HT-29 (cell line): Measurements from ENCODE around the gene PIK3C2G. TPM values are rescaled to one million over a fixed set of nuclear protein-coding genes. Genes with fewer than 3 reads are reported as not detected.
A peak's percentile ranks its signal among the peaks of the same experiment; 100 is the strongest.
"Not testable (repeated sequence)": the region's sequence is repeated elsewhere in the genome, so short reads cannot be mapped to it uniquely, and the experiment has no call there.

Experiments
- DNase-seq: peaks from one replicate; pipeline ENCODE4 v3.0.0-alpha.2; 2015; ENCODE audit warnings: low spot score
- total RNA-seq: library from RNA; depleted of rRNA; stranded (reverse); fragments of >200 nt; shearing (Covaris generic); gene quantifications from 2 replicates; pipeline ENCODE4 v1.2.3, GENCODE V29; 2014

Gene PIK3C2G
- total RNA-seq, 1 experiment from 2014 or later, result not detected

DNA sequence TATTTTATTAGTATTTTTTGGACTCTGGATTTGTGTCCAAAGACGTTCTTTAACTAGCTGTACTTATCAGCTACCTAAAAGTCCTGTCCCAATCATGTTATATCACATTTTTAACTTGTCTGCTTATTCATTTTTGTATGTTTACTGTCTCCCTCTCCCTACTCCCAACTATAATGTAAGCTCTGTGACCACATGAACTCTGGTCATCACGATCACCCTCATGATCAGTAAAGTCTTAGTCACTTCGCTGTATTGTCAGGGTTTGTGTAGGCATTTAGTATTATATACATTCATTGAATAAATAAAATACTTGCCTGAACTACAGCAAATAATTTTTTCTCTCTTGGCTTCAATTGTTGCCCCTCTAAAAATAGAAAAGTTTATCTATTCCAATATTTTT is 211.0 kb downstream of the PIK3C2G start:
- no peak for DNase-seq

- no peak for DNase-seq
Observed at GRCh38 chr12:18472806-18473205, 211.5 kb downstream of the PIK3C2G start.

DNA sequence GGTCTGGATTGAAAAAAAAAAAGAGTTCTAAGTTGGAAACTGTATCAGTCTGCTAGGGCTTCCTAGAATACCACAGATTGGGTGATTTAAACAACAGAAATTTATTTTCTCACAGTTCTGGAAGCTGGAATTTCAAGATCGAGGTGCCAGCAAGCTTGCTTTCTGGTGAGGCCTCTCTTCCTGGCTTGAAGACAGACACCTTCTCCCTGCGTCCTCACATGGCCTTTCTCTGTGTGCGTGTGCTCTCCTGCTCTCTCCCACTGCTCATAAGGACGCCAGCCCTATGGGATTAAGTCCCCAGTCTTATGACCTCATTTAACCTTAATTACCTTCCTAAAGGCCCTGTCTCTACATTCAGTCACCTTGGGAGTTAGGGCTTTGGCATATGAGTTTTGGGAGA is 215.5 kb downstream of the PIK3C2G start:
- DNase-seq, result no peak

- DNase-seq, result peak; percentile 7
Observed at GRCh38 chr12:18479256-18479655, 217.9 kb downstream of the PIK3C2G start.

GRCh38 chr12:18482601-18483120 is 221.3 kb downstream of the PIK3C2G start:
- DNase-seq, result no peak

- no peak for DNase-seq
Observed at GRCh38 chr12:18483698-18484325, 222.5 kb downstream of the PIK3C2G start.

DNA sequence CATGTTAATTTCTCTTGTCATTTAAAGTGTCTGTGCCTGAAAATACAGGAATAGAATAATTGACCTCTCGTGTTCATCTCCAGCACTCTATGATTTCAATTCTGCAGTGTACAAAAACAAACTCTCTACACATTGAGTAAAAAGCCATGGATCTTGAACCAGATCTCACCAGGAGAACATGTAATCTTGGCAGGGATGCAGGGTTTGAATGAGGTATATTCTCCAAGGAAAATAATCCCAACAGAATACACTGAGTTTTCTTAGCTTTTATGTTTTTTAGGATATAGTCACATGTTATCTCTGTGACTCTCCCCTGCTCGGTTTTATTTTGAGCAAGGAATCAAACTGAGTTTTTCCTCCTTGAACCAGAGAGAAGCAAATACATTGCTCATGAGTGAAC is 224.7 kb downstream of the PIK3C2G start:
- no peak for DNase-seq

GRCh38 chr12:18487509-18487908 is 226.2 kb downstream of the PIK3C2G start:
- no peak for DNase-seq

DNA sequence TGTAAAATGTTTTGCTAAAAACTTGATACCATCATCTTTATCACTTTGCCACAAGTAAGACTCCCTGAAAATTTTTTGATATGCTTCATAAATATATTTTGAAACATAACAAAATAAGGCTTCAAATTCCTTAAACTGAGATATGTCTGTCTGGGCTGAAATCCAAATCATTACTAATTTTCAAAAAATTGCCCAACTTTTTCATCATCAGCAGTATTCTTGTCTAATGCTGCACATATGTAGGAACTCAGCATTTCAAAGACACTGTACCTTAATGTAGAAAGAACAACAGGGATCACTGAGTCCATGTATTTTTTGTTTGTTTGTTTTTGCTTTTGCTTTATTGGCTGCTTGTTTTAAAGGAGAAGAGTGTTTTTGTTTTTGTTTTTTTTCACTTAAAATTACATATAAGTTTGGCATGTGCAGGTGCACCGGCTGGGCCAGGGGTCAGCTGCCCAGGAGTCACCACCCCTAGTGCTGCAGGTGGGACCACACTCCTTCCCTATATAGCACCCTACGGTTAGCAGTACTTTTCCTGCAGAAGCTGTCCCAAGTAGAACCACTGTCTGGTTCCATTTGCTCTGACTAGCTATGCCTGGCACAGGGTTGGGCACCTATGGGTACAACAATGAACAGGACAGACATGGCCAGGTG is 231.2 kb downstream of the PIK3C2G start:
- DNase-seq, result no peak

DNA sequence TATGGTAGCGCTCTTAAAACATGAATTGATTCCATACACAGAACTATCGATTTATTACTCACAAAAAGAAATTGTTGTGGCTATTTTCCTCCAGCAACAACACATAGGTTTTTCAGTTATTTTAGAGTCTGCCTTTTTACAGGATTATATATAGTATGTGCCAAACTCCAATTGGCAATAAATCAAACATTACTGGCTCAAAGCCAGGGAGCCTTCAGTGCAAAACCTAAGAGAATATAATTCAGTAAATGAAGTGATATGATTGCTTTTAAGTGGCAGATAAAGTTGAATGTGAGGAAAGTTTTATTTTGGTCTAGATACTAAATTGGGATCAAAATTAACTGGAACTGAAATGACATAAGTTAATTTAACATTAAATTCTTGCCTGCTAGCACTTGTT is 234.8 kb downstream of the PIK3C2G start:
- DNase-seq, result no peak

- not testable (repeated sequence) for DNase-seq
Observed at GRCh38 chr12:18500160-18500574, 238.8 kb downstream of the PIK3C2G start.

DNA sequence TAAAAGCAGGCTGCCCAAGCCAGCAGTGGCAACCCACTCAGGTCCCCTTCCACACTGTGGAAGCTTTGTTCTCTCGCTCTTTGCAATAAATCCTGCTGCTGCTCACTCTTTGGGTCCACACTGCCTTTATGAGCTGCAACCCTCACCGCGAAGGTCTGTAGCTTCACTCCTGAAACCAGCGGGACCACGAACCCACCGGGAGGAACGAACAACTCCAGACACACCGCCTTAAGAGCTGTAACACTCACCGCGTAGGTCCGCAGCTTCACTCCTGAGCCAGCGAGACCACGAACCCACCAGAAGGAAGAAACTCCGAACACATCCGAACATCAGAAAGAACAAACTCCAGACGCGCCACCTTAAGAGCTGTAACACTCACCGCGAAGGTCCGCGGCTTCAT is 239.4 kb downstream of the PIK3C2G start:
- not testable (repeated sequence) for DNase-seq

- peak; percentile 4 for DNase-seq
Observed at GRCh38 chr12:18502422-18502968, 241.2 kb downstream of the PIK3C2G start.

DNA sequence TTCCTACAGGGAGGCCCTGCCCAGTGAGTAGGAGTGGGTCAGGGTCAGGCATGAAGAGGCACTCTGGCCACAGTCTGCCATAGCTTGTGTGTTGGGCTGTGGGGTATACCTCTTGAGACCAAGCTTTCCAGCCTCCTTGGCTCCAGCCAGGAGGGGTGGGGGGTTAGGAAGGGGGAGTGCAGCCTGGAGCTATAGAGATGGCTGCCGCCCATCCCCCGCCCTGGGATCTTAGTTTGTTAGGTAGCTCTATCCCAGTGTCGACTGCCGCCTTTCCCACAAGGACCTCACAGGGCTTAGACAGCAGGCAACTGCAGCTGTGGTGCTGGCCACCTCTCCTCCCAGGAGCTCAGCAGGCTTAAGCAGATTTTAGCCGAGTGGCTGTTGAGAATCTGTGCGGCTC is 260.1 kb downstream of the PIK3C2G start:
- no peak for DNase-seq

GRCh38 chr12:18522806-18523205 is 261.5 kb downstream of the PIK3C2G start:
- DNase-seq, result no peak

GRCh38 chr12:18542497-18542896 is 281.2 kb downstream of the PIK3C2G start:
- not testable (repeated sequence) for DNase-seq

- no peak for DNase-seq
Observed at GRCh38 chr12:18546399-18546798, 285.1 kb downstream of the PIK3C2G start.

DNA sequence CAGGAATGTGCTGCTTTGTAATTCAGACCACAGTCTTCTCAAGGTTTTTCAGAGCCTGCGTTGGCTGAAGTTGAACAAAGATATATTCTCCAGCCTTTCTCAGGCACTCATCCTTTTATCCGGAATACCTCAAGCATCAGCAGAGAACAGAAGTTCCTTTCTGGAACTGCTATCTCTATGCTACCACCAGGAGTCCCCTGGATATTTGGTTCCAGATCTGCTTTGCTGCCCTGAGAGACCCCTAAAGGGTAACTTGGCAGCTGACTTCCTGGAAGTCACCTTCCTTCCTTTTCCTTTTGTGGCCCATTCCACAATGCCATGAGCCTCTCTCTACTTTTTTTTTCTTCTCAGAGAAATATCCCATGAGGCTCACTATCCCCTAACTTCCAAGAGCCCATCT is 288.3 kb downstream of the PIK3C2G start:
- no peak for DNase-seq

DNA sequence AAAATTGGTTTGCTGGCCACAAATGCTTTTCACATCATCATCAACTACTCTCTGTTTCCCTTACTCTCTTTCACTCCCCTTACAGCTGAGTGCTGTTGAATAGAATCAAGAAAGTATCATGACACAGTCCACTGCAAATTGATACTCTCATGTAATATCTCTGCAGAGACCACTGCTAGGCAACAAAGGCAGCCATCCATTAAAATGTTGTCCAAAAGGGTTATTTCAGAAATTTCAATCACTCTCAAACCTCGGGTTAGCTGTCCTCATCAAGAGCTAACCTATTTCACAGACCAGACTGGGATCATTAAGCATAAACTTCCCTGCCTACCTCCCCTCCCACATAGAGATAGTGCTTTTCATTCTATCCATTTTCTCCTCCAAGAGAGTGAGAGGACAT is 289.8 kb downstream of the PIK3C2G start:
- DNase-seq, result no peak

DNA sequence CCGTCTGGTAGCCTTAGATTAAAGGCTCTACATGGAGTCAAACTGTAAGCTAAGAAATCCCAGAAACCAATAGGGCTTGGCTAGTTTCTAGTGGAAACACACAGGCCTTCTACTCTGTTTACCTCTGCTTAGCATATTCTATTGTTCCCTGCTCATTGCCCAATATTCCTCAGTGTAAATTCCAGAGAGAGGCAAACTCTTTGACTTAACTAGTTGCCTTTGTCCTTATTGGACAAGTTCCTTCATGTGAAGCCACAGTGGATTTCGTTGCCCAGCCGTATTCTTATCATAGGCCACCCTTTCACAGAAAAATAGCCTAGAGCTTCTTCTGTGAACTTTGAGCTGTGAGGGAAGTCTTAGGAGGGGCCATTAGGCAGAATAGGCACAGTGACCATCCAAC is 290.4 kb downstream of the PIK3C2G start:
- no peak for DNase-seq

- peak; percentile 9 for DNase-seq
Observed at GRCh38 chr12:18552829-18553228, 291.5 kb downstream of the PIK3C2G start.

- no peak for DNase-seq
Observed at GRCh38 chr12:18556161-18556560, 294.8 kb downstream of the PIK3C2G start.

- DNase-seq, result no peak
Observed at GRCh38 chr12:18559242-18559641, 297.9 kb downstream of the PIK3C2G start.
